ENCODE measurements around the gene NELL2. TPM values are rescaled to one million over a fixed set of nuclear protein-coding genes. Genes with fewer than 3 reads are reported as not detected.

Gene NELL2
- total RNA-seq, 1 experiment from 2014 or later = 32.7 TPM

- Histone ChIP-seq H3K79me1 (ENCODE audit: insufficient read depth, low read depth, low read length, poor library complexity, severe bottlenecking) (no peaks in the 10 kb centered on the region), H3K14ac (ENCODE audit: insufficient read depth, low read length) (no peak overlapping the region), H4K8ac (replicated peaks; ENCODE audit: insufficient read length, low read depth, low read length) (no peak overlapping the region), H3T11ph (ENCODE audit: low read length) (no peak overlapping the region), H2AFZ (ENCODE audit: low read length) (no peak overlapping the region), H3K18ac (ENCODE audit: insufficient read length, low read depth, low read length) (no peak overlapping the region), H3K27me3 (ENCODE audit: insufficient read depth, low read length) (no peaks in the 10 kb centered on the region), H2BK20ac (ENCODE audit: low read depth, low read length, poor library complexity, severe bottlenecking) (no peak overlapping the region), H4K20me1 (ENCODE audit: control insufficient read depth, insufficient read depth, insufficient read length) (no peaks in the 10 kb centered on the region), H3K4ac (ENCODE audit: low read depth, low read length) (no peak overlapping the region), H4K91ac (ENCODE audit: insufficient read length, low read depth, low read length) (no peak overlapping the region), H3K9ac (ENCODE audit: extremely low read depth, insufficient read length, low read length) (no peak overlapping the region), H3K23me2 (ENCODE audit: insufficient read length, low read depth, low read length, poor library complexity, severe bottlenecking) (no peaks in the 10 kb centered on the region), H3K27ac (ENCODE audit: insufficient read length, low read depth, low read length) (no peak overlapping the region), H2BK12ac (ENCODE audit: insufficient read length, low read depth, low read length) (no peak overlapping the region), H3K56ac (ENCODE audit: insufficient read length, low read depth, low read length) (no peak overlapping the region), H2BK15ac (ENCODE audit: low read depth, low read length) (no peak overlapping the region), H4K5ac (ENCODE audit: insufficient read length, low read depth, low read length) (no peak overlapping the region), H3K9me3 (ENCODE audit: control insufficient read depth, low read depth, low read length) (no peaks in the 10 kb centered on the region), H2BK5ac (ENCODE audit: insufficient read length, low read length) (no peak overlapping the region), H3K4me2 (ENCODE audit: insufficient read depth, insufficient read length, low read length) (no peak overlapping the region), H2BK120ac (ENCODE audit: low read depth, low read length, poor library complexity, severe bottlenecking) (no peak overlapping the region), H3K4me1 (ENCODE audit: insufficient read depth, low read length) (no peaks in the 10 kb centered on the region), H3K79me2 (ENCODE audit: insufficient read depth, low read length) (no peaks in the 10 kb centered on the region), H2AK5ac (ENCODE audit: insufficient read length, low read length) (no peak overlapping the region), H3K23ac (ENCODE audit: insufficient read length, low read depth, low read length) (no peak overlapping the region)
- Mint-ChIP-seq H3K9me3 (peaks cover 9% of the 10 kb centered on the region in 2 experiments; a peak in 2 of 5 replicates), H3K27ac (no peak overlapping the region; a peak in 1 of 7 replicates), H3K36me3 (ENCODE audit: insufficient read depth in 1 of 3, low read depth in 3 of 3) (peaks cover 0 to 25% (median 5%) of the 10 kb centered on the region in 3 experiments; a peak in 4 of 7 replicates), H3K4me3 (no peak overlapping the region), H3K4me1 (peaks cover 12% of the 10 kb centered on the region in 2 experiments), H3K27me3 (ENCODE audit: low read depth) (no peaks in the 10 kb centered on the region)
- no CpG with 5 or more reads among the region's 2 CpGs for WGBS (ENCODE audit: extremely low coverage, insufficient read length, low lambda C conversion rate)
- no peak for TF ChIP-seq CTCF (conservative IDR thresholded peaks at IDR 0.05)
- no peak for DNase-seq
Measured at GRCh38 chr12:44780221-44780790, 95.8 kb downstream of the NELL2 start.

All from H9 (cell line).